HFF-Myc (cell line): ENCODE measurements around the gene POR.

Source experiments
- DNase-seq: peaks from one replicate; pipeline ENCODE4 v3.0.0-alpha.2; 2011; ENCODE audit warnings: low read depth; ENCODE audit errors: extremely low read depth
- H3K4me3 ChIP-seq: replicated peaks from 2 replicates; pipeline ENCODE4 v1.5.1; 2011; ENCODE audit warnings: low read depth, mild to moderate bottlenecking, control low read depth, low read length
- TF ChIP-seq, protein P1 (sequence below): IDR thresholded peaks from 2 replicates; pipeline ENCODE4 v1.5.1; 2012; ENCODE audit warnings: mild to moderate bottlenecking, low read depth, low read length, control low read depth; ENCODE audit errors: missing control alignments

The POR gene

GRCh38 chr7:75914655-75915415 is at the start of gene POR:
TSS of gene POR (plus strand) at chr7:75915155. CDS start at chr7:75954002, 38,847 bp downstream.
- TF ChIP-seq, protein P1, sequence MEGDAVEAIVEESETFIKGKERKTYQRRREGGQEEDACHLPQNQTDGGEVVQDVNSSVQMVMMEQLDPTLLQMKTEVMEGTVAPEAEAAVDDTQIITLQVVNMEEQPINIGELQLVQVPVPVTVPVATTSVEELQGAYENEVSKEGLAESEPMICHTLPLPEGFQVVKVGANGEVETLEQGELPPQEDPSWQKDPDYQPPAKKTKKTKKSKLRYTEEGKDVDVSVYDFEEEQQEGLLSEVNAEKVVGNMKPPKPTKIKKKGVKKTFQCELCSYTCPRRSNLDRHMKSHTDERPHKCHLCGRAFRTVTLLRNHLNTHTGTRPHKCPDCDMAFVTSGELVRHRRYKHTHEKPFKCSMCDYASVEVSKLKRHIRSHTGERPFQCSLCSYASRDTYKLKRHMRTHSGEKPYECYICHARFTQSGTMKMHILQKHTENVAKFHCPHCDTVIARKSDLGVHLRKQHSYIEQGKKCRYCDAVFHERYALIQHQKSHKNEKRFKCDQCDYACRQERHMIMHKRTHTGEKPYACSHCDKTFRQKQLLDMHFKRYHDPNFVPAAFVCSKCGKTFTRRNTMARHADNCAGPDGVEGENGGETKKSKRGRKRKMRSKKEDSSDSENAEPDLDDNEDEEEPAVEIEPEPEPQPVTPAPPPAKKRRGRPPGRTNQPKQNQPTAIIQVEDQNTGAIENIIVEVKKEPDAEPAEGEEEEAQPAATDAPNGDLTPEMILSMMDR = no peak
- DNase-seq = peak; percentile 49
- H3K4me3 ChIP-seq = peak within 1 kb of the TSS; percentile 90

- DNase-seq = no peak
- TF ChIP-seq, protein P1 = no peak
- no peak overlapping the region for H3K4me3 ChIP-seq
These were observed 48.9 kb upstream of the POR start for GRCh38 chr7:75866114-75866488.

DNA sequence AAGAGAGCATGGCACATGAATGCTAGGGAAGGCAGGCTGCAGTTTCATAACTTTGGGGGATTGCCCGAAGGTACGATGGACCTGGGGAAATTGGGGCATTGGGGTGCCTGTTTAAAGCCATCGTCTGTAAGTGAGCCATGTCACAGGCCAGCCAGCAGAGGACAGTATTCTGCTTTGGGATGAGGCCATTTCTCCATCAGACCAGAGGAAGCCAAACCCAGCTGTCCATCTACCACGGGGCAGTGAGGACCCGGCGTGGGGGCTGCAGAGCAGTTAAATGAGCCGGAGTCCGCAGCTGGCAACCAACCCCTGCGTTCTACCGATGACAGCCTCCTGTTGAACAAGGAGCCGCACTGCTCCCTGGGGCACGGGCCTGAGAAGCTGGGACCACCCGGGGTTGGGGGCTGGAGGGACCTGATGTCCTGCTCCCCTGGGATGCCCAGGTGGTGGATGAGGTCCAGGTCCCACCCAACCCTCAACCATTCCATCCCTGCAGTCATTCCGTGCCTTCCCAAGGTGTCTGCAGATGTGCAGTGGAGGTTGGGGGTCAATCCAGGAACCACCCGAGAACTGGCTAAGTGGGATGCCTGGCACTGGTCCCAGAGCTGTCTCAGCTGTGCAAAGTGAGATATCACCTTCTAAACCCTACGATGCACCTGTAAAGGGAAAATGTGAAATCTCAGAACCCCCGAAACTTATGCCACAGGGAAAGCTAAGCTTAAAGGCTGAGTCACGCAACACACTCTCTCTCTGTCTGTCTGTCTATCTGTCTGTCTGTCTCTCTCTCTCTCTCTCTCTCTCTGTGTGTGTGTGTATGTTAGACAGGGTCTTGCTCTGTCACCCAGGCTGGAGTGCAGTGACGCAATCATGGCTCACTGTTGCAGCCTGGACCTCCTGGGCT is 48.2 kb upstream of the POR start:
- H3K4me3 ChIP-seq = no peak overlapping the region
- TF ChIP-seq, protein P1 = peak; percentile 94
- peak; percentile 21 for DNase-seq

- TF ChIP-seq, protein P1 = no peak
- H3K4me3 ChIP-seq = no peak overlapping the region
- DNase-seq = no peak
These were observed 47.6 kb upstream of the POR start for GRCh38 chr7:75867390-75867717.

DNA sequence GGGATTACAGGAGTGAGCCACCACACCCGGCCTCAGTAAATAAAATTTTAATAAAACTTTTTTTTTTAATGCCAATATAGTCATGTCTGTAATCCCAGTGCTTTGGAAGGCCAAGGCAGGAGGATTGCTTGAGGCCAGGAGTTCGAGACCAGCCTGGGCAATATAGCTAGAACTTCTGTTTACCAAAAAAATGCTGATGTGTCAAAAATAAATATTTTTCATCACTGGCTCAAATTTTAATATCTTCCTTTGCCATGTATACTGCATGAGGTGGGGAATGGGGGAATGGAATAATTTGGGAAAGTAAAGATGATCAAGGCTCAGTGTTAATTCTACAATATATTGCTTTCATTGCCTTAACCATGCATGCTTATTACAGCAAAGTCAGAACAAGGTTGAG is 46.8 kb upstream of the POR start:
- no peak for DNase-seq
- H3K4me3 ChIP-seq = no peak overlapping the region
- TF ChIP-seq, protein P1 = no peak

DNA sequence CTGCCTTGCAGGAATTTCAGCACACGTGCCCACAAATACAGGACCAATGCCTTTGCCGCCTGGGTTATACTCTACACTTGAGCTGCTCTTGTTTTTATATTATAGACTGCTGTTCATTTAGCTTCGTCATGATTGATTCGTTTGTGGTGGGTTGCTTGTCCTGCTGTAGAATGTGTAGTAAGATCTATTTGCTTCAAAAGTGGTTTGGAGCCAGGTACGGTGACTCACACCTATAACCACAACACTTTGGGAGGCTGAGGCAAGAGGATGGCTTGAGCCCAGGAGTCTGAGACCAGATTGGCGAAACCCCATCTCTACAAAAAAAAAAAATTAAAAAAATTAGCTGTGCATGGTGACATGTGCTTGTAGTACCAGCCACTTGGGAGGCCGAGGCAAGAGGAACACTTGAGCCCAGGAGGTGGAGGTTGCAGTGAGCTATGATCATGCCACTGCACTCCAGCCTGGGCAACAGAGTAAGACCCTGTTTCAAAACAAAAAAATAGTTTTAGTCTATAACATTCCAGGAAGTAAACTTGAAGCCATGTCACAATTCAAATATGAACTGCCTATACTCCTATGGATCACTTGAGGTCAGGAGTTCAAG is 45.1 kb upstream of the POR start:
- no peak for DNase-seq
- TF ChIP-seq, protein P1 = no peak
- no peak overlapping the region for H3K4me3 ChIP-seq
